SK-N-SH (cell line): Measurements from ENCODE around the gene ACOXL.

Source experiments
- CTCF ChIP-seq: fragments of 200-600 bp; sonication (generic); IDR thresholded peaks from 2 replicates; pipeline ENCODE4 v1.6.1; 2017; ENCODE audit warnings: antibody characterized with exemption, mild to moderate bottlenecking, moderate library complexity
- ELF1 ChIP-seq: IDR thresholded peaks from 2 replicates; pipeline ENCODE4 v1.4.0; 2012
- EZH2phosphoT487 ChIP-seq: fragments of 200-600 bp; sonication (generic); IDR thresholded peaks from 2 replicates; pipeline ENCODE4 v1.6.1; 2017; ENCODE audit warnings: low read depth, mixed run types, mild to moderate bottlenecking, antibody characterized with exemption, moderate library complexity, borderline replicate concordance
- FOXM1 ChIP-seq: IDR thresholded peaks from 2 replicates; pipeline ENCODE4 v1.4.0; 2012; ENCODE audit warnings: low read depth, mild to moderate bottlenecking
- GABPA ChIP-seq: IDR thresholded peaks from 2 replicates; pipeline ENCODE4 v1.4.0; 2012; ENCODE audit warnings: low read depth, mild to moderate bottlenecking
- JUND ChIP-seq: IDR thresholded peaks from 2 replicates; pipeline ENCODE4 v1.4.0; 2012
- MAX ChIP-seq: IDR thresholded peaks from 2 replicates; pipeline ENCODE4 v1.4.0; 2012; ENCODE audit warnings: low read depth
- NRF1 ChIP-seq: IDR thresholded peaks from 2 replicates; pipeline ENCODE4 v1.6.1; 2012; ENCODE audit warnings: low read depth, mild to moderate bottlenecking, low read length
- REST ChIP-seq: IDR thresholded peaks from 2 replicates; pipeline ENCODE4 v1.6.1; 2012; ENCODE audit warnings: mild to moderate bottlenecking, low read depth, low read length, moderate library complexity
- RFX5 ChIP-seq: IDR thresholded peaks from 2 replicates; pipeline ENCODE4 v1.6.1; 2012; ENCODE audit warnings: mild to moderate bottlenecking, improper control_type of control experiment, low read length
- SMC3 ChIP-seq: IDR thresholded peaks from 2 replicates; pipeline ENCODE4 v1.6.1; 2012; ENCODE audit warnings: low read depth, low read length, improper control_type of control experiment
- TAF1 ChIP-seq: IDR thresholded peaks from 2 replicates; pipeline ENCODE4 v1.6.1; 2012; ENCODE audit warnings: low read depth, mild to moderate bottlenecking, low read length, moderate library complexity, borderline replicate concordance
- YY1 ChIP-seq: IDR thresholded peaks from 2 replicates; pipeline ENCODE4 v1.4.0; 2012; ENCODE audit warnings: low read depth, mild to moderate bottlenecking

GRCh38 chr2:111062417-111062816, 330.0 kb downstream of the ACOXL start:
- no peak for TF ChIP-seq TAF1
- TF ChIP-seq CTCF, result no peak
- TF ChIP-seq EZH2phosphoT487, result no peak
- no peak for TF ChIP-seq NRF1
- no peak for TF ChIP-seq SMC3
- TF ChIP-seq YY1, result no peak
- TF ChIP-seq JUND, result no peak
- no peak for TF ChIP-seq ELF1
- no peak for TF ChIP-seq MAX
- TF ChIP-seq GABPA, result no peak
- TF ChIP-seq REST, result no peak
- no peak for TF ChIP-seq RFX5
- no peak for TF ChIP-seq FOXM1
